ENCODE results near the gene CNGA2.

DNA sequence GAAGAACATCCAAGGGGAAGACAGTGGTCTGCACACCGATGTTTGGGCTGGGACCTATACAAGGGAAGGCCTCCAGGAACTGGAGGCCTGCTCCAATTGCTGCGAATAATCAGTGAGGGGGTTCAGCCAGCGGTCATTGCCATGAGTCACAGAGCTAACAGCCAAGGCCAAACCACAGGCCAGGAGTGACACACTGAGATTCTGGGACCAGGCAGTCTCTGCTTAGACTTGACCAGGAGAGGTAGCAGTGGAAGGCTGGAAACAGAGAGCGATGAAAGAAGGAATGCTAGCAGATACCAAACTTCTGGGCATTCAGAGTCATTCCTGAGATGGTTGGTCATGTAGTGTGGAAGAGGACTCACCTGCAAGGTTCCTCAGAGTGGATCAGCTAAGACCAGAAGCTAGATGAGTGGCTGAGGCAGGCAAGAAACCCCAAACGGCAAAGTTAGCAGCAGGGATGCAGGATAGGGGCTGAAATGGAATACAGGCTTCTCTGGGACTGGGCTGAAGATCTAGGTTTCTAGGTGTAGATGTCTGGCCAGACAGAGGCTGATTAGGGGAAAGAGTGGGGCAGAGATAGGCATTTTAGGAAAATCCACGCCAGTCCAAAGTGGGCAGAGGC is 54.7 kb downstream of the CNGA2 start:
- no peak for TF ChIP-seq CTCF (IDR thresholded peaks at IDR 0.05)
- TF ChIP-seq POLR2AphosphoS5 (IDR thresholded peaks at IDR 0.05) = no peak

All from upper lobe of left lung (tissue), 4 donors.